ENCODE data around the gene PI4KA. TPM values are rescaled to one million over a fixed set of nuclear protein-coding genes. Genes with fewer than 3 reads are reported as not detected.

The PI4KA gene
- polyA plus RNA-seq, 5 donors: 46.5 to 73.7 (median 72.2) TPM

DNA sequence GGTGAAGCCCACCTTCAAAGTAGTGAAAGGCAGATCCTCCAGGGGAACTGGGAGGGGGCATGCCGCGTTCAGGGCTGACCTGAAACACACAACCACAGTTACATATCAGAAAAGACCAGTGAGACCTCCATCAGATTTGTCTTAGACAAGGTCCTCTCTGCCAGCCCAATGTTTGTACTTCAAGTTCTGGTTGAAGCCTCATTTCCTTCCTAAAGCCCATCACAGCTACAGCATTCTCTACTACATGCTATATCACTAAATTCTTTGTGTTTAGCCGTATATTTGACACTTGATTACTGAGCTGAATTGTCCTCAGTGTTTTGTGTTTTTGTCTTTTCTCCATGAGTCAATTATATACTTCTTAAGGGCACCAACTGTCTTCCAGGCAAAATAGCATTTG lies 40.1 kb downstream of the PI4KA start:
- DNase-seq: no peak

DNA sequence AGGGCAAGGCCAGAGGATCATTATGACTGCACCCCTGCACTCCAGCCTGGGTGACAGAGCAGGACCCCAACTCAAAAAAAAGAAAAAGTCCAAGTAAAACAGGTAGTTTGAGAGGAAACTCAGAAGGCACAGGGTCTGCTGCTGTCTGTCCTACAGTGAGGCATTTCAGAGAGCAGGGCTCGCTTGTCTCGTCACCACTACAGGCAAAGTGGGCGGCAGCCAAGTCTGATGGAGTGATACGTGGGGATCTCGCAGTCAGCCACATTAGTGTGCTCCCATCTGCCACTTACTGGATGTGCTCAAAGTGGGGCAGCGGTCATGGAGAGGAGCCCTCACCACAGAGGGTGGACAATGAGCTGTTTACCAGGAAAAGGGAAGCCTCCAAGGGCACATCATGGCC lies 42.1 kb downstream of the PI4KA start:
- no peak for DNase-seq

DNA sequence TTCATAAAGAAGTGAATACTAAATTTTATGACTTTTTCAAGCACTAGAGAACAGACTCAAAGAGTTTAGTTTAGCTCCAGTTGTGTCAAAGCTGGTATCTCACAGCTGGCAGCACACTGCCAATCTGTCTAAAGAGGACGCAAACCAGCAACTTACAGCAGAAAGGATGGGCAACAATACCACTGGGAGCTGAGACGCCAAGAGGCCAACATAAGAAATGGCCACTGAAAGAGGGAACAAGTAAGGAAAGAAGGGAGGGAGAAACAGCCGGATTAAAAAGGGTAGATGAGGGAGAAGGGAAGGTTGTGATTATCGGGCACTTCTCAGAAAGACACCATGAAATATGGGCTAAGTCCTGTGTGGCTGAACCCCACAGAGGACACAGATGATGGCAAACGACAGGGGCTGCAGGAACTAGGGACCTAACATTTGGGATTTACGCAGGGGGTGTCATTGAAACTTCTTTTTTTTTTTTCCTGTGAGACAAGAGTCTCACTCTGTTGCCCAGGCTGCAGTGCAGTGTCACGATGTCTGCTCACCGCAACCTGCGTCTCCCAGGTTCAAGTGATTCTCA lies 43.0 kb downstream of the PI4KA start:
- no peak for DNase-seq

DNA sequence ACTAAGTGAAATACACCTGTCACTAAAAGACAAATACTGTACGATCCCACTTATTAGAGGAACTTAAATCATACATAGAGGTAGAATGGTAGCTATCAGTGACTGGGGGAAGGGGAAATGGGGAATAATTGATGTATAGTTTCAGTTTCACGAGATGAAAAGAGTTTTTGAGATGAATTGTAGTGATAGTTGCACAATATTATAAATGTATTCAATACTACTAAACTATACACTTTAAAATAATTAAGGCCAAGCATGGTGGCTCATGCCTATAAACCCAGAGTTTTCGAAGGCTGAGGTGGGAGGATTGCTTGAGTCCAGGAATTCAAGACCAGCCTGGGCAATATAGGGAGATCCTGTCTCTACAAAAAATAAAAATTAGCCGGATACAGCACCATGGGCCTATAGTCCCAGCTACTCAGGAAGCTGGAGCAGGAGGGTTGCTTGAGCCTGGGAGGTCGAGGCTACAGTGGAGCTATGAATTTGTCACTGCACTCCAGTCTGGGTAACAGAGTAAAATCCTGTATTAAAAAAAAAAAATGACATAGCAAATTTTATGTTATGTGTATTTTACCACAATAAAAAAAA lies 44.3 kb downstream of the PI4KA start:
- DNase-seq: no peak

DNA sequence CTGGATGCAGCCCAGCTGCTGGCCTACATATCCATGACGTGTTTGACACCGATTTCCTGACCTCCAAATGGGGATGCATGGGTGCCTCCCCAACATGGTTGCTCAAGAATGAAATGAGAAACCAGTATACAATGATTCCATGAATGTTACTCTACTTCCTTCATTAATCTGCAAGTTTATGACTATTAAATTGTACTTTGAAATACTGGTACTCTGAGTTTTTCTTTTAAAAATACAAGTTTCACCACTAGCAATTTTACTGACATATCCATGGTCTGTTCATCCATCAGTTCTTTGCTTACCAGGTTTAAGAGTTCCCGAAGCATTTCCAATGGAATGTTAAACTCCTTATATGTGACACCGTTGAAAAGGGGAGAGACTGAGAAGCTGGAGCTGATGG lies 45.6 kb downstream of the PI4KA start:
- DNase-seq: no peak

DNA sequence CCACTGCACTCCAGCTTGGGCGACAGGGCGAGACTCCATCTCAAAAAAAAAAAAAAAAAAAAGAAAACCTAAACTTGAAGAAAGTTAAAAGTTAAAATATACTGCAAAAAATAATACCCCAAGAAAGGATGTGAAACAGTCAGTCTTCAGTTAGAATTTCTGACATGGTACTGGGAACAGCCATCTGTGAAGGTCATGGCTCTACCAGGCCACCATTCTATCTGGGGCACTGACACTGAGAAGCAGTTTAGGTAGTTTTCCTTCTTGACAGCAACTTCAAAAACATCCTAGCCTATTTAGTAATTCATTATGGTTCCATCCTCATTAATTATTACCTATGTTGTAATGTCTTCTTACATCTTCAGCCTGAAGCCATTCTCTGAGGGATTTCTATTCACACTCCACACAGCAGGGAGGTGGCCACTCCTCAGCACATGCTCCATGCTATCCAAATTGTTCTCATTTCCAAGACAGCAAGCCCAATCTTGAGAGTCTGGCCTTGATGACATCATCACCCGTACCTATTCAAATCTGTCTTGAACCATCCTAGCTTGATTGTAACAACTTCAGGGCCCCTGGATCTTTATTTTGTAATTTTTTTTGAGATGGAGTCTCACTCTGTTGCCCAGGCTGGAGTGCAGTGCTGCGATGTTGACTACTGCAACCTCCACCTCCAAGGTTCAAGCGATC lies 46.5 kb downstream of the PI4KA start:
- DNase-seq: no peak

DNA sequence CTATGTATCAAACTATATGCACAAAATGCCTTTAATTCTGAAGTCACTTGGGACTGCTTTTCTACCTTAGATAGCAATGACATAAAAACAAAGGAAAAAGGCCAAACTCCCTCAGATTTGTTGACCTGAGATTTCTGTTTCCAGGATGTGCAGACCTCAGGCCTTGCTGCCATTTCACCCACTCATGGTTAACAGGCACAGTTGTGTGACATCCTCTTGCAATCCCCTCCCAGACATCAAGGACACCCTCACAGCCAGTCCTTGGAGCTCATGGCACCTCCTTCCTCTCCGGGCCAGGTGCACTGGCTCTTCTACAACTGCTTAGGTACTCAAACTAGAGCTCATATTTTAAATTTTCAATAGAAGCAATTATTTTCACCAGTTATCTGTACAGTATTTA lies 47.4 kb downstream of the PI4KA start:
- no peak for DNase-seq

DNA sequence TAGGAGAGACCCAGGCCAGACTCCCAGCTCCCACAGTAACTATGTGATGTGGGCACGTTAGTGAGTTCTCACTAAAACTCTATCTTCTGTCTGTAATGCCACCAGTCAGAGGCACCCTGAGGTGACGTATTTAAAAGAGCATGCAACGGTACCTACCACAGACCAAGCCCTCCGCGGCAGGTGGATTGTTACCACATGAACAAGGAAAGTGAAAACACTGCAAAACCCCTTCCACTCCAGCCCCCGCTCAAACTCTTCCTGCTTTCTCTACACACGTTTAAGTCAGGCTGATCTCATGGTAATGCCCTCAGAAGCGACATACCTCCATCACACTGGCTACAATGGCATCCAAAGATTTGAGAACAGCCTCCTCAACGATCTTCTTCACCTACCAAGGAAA lies 48.0 kb downstream of the PI4KA start:
- DNase-seq: no peak

DNA sequence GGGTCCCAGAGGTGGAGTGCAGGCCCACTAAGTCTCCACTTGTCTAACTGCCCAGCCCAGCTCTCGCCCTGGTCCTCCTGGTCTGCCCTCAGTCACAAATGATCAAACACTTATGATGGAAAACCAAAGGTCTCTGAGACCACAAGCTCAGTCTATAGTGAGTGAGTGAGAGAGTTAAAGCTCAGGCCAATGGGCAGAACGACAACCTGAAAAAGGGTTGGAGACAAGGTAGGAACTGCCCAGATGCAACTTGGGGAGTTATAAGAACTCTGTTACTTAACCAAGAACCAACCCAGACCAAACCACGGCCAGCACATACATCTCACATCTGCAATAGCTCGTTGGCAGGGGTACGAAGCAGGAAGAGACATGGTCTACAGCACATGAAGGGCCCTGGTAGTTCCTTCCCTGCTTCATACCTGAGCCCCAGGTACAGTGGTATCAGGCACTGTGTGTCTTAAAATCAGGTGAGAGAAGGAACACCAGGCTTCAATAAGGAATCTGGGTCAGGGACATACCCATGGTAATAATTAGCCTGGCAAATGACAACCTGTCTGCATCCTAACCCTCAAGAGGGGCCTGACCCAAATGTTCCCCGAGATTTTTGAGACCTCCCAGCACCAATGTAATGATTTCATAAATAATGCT lies 48.9 kb downstream of the PI4KA start:
- no peak for DNase-seq

DNA sequence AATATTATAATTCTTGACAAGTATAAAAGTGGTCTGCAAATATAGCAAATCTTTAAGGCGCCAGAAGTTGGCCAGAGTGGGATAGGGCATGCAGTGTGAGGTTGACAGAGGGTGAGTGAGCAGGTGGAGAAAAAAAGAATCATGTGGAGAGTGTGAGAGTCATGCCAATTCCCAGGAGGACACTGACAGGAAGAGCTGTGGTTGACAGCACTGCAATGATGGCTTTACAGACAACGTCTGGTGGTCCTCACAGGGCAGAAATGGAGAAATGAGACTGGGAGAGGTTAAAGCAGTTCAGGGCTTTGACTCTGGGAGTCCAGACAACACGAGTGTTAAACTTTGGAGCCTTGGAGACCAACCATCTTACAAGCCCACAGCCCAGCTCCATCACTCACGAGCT lies 49.8 kb downstream of the PI4KA start:
- no peak for DNase-seq

DNA sequence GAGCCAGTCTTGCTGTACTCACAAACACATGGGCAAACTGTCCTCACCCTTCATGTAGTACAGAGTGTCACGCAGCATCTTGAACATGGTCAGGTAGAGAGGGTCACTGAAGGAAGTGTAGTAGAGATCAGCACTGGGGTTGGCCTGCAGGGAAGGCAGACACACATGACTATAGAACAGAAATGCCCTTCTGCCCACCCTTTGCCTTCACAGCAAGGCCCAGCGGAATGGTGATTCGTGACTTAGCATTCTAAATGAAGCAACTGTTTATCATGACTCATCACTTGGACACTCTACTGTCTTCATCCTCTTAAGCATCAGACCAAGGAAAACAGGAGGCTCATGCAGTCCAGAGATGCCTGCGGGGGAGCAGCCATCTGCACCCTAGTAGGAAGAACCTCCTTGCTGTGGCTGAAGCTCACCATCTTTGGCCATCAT lies 51.3 kb downstream of the PI4KA start:
- no peak for DNase-seq

DNA sequence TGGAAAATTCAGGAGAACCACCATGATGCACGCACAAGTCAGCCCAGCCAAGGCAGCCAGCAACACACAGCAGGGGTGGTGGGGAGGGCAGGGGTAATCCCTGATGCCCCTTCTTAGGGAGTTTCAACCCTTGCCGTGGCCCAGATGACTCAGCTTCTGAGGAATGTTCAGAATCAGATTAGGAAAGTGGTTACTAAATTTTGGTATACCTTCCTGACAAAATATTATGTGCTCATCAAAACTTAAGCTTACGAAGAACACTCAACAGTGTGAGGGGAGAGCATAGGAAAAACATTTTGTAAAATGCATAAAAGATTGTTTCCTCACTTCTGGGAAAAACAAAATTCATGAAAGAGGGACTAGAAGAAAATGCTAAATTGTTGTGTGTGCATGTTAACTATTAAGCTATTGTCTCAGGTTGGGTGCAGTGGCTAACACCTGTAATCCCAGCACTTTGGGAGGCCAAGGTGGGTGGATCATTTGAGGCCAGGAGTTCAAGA lies 52.6 kb downstream of the PI4KA start:
- DNase-seq: no peak

DNA sequence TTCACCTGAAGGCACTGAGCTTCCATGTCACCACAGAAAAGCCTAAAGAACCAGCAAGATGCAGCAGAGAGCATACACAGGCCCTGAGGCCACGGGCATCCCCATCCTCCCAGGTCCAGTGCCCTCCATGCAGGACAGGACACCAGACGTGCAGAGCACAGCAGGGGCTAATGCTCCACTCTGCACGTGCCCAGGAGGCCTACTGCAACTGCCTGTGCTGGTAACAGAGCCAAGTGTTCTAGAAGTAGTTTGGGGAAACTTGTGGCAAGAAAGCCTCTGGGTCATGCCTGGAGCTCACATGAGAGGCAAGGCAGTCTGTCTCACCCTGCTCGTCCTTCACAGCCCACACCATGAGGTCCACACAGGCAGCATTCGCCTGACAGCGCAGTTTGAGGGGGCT lies 54.0 kb downstream of the PI4KA start:
- no peak for DNase-seq

DNA sequence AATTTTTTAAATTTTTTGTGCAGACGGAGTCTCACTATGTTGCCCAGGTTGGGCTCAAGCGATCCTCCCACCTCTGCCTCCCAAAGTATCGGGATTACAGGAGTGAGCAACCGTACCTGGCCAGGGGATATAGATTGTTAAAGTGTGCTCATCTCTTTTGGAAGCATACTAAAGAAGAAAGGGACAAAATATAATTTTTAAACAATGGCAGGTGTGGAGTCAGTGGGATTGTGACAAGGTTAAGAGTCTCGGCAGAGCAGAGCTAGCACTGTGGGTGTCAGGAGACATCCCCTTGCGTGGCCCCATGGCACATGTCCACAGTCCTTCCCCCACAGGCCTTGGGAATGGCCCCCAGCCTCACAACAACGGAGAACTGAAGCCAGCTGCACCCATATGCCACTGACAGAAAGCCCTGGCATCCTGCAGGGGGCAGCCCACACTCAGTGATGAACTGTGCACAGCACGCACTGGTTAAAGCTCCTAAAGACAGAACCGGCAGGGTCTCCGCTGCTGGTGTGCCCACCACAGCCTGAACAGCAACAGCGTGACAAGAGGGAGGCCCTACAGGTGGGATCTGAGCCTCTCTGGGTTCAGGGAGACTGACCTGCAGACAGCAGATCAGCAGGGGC lies 54.8 kb downstream of the PI4KA start:
- DNase-seq: peak in 1 of 2 donors; percentile 23

DNA sequence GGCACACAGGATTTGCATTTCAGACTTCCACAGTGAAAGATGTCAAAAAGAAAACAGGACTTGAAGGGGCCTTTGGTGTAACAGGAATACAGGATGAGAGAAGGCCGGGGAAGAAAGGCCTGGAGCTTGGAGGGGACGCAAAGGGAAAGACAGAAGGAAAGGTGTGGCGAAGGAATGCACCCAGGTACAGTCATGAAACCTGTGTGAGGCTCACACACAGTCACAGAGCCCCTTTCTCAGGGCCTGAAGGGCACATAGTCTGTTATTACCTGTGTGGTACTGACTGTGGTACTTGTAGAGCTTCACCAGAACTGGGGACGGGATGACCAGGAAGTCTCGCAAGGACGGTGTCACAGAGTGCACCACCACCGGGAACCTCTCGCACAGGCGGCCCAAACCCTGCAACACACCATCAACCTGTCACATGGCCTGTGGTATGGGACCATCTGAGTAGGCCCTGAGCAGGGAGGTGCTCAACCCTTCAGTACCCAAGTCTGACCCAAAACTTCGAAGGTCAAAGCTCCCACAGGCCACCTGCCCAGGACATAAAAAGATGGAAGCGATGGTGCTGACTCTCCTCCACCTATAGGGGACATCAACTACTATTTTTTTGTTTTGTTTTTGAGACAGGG lies 55.6 kb downstream of the PI4KA start:
- DNase-seq: no peak

DNA sequence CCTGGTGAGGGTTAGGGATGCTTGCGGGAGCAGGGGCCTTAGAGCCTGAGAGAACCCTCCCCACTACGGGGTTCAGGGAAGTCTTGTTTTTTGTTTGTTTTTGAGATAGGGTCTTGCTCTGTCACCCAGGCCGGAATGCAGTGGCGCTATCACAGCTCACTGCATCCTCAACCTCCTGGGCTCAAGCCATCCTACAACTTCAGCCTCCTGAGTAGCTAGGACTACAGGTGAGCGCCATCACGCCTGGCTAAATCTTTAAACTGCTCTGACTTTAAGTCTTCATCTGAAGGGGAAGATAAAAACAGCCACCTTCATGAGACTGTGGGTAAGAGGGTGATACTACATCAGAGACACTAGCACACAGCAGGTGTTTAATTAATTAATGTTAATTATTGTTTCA lies 56.2 kb downstream of the PI4KA start:
- DNase-seq: no peak

DNA sequence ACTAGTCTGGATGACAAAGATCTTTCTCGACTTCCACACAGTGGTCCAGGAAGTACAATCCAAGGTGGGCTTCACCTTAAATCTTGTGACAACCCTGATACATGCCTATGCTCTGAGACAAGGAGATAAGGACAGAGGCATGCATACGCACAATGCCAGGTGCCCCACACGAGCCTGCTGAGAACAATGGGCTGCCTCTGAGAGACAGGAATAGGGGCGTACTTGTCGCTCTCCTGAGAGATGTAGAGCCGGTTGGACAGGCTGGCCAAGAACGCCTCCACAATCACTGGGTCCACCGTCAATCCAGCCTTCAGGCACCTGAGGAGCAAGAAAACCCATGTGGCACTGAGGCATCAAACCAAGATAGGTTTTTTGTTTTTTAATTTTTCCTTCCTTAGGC lies 59.2 kb downstream of the PI4KA start:
- DNase-seq: no peak

DNA sequence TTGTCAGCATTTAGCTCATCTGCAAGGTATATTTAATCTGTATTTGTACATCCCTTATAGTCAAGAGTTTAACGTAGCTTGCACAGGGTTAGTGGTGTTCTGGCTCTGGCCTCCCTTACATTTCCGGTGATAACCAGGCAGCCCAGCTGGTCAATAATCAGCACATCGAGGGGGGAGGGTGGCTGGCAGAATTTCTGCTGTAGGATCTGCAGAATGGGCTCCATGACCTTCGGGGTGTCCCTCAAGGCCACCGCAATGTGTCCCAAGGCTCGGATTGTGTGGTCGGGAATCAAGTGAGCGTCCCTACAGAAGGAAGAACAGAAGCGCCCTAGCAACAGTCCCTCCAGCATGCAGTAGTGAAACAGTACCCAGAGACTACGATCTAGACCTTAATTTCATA lies 59.6 kb downstream of the PI4KA start:
- DNase-seq: no peak

DNA sequence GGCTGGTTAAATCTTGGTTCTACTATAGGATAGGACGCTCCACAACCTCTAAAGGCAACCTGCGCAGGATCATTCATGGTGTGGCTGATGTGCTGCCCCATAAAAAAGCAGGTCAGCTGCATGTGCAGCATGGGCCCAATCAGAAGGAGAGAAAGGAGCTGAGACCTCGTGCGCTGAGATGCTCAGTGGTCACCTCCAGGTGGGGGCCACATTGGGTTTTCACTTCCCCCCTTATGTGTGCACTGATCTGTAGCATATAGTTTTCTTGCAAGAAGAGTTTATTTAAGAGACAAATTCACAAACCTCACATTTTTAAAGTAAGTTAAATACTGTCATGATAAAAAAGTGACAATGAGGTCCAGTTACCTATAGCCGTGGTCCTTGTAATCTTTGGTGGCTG lies 60.4 kb downstream of the PI4KA start:
- DNase-seq: no peak

DNA sequence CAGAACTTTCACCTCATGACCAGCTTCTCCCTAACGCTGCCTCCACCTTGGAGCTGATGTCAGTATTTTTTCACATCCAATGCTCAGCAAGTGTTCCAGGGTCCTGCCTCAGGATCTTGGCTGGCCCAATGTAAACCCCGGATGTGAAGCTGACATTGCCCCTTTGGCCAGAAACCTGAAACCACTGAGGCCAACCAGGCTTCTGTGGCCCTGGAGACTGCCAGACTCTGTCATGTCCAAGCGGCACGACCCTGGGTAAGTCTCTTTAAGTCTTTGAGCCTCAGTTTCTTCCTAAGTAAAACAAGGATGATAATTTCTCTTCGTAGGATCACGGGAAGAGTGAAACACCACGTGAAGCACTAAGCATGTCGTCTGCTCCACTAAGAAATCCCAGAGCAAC lies 61.9 kb downstream of the PI4KA start:
- DNase-seq: no peak

DNA sequence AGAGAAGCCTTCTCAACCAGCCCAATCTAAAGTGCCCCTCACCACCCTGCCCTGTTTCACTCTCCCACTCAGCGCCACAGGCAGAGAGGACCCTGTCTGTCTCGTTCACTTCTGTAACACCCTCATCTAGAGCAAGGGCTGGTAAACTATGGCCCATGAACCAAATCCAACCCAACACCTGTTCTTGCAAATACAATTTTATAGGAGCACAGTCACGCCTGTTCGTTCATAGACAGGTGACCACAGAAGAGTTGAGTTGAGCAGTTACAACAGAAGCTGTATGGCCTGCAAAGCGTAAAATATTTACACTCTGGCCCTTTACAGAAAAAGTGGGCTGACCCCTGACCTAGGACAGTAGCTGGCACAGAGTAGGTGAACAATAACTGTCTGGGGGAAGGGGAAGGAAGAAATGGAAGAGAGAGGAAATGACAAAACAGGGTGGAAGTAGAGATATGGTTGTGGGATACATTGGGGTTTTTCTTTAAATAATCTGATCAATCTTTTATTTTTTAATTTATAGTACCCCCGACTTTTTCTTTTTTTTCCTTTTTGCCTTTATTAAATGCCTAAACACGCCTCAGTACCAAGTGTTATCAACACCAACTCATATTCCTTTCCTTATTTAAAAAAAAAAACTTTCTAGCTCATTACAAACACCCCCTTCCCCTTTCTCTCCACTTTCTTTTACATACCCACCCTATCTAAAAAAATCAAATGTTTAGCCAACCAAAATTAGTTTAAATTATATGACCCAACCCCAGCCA lies 63.8 kb downstream of the PI4KA start:
- DNase-seq: no peak

Data from right lung (tissue), 5 donors.